Measurements from ENCODE around the gene TRIM58.

TRIM58 gene

DNA sequence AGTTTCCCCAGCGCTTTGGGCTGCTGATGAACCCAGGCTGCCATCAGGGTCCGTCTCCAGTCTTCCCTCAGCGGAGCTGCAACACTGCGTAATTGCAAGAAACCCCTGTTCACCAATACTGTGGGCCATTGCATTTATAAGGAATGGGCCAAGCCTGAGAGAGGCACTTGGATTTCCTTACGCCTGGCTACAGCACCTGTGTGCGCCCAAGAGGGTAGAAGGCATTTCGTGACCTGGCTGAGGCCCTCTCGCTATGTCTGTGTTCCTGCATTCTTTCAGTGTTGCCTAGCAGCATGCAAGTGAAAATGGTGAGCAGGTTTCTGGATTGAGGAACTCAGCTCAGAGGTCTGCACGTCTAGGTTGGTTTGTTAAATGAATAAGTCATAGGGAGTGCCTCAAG is 26.4 kb downstream of the TRIM58 start:
- intact Hi-C loops (cut with DNase I): no loop called here
- DNase-seq: no peak

- DNase-seq: no peak
- intact Hi-C loops (cut with DNase I): no loop called here
Observed at GRCh38 chr1:247884797-247885413, 27.9 kb downstream of the TRIM58 start.

DNA sequence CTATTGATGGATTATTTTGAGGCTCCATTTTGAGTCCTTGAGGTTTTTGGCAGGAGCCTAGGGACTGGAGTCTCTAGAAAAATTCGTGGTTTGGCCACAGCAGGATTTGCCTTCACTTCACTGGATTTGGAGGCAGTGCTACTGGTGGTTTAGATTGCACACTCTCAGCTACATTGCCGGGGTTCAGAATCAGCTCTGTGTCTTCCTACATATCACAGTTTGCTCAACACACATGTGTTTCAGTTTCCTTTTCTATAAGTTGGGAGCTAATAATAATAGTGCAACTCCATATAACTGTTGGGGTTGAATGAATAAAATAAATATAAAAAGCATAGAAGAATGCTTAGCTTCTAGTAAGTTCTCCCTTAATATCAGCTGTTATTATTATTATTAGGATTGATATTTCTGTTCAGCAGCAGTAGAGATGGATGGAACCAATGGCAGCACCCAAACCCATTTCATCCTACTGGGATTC is 38.2 kb downstream of the TRIM58 start, which contains the start of gene OR2W3:
Gene OR2W3, plus strand, starts transcription at position 425 of the 475 bp plus-strand sequence. Its CDS starts 0 bp downstream, at position 425.
- no peak for DNase-seq
- intact Hi-C loops (cut with DNase I): no loop called here

DNA sequence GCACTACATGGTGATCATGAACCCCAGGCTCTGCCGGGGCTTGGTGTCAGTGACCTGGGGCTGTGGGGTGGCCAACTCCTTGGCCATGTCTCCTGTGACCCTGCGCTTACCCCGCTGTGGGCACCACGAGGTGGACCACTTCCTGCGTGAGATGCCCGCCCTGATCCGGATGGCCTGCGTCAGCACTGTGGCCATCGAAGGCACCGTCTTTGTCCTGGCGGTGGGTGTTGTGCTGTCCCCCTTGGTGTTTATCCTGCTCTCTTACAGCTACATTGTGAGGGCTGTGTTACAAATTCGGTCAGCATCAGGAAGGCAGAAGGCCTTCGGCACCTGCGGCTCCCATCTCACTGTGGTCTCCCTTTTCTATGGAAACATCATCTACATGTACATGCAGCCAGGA is 39.0 kb downstream of the TRIM58 start:
- intact Hi-C loops (cut with DNase I): no loop called here

DNA sequence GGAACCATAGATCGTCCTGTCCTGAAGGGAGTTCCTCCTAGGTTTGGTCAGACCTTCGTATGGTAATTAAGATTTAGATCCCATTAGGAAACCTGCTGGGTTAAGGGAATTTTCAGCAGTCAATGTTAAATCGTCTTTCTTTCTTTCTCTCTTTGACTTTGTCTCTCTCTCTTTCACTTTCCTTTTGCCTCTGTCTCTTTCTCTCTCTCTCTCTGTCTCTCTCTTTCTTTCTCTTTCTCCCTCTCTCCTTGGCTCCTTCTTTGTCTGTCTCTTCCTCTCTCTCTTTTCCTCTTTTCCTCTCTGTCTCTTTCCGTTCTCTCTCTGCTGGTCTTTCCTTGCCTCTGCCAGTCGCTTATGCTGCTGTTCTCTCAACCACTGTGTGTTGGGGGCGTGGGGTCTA is 47.1 kb downstream of the TRIM58 start:
- DNase-seq: no peak
- intact Hi-C loops (cut with DNase I): no loop called here

More for the DNA sequence above, 39.0 kb downstream of the TRIM58 start:
- no peak for DNase-seq

GRCh38 chr1:247905181-247905580 is 48.2 kb downstream of the TRIM58 start:
- intact Hi-C loops (cut with DNase I): no loop called here
- no peak for DNase-seq

DNA sequence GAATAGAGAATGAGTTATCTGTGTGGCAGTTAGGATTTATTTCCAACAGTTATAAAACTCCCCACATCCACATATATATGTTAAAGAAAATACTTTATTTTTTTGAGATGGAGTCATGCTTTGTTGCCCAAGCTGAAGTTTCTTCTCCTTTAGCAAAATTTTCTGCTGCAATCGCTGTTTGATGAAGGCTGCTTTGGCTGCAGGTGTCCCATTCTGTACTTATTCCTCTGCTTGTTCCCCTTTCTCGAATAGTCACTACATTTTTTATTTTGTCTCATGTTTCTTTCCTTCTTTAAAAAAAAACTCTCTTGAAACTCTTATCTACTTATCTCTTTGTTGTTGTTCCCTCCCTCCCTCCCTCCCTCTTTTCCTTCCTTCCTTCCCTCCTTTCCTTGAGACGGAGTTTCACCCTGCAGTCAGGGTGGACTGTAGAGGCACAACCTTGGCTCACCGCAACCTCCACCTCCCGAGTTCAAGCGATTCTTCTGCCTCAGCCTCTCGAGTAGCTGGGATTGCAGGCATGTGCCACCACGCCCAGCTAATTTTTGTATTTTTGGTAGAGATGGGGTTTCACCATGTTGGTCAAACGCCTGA is 49.0 kb downstream of the TRIM58 start:
- intact Hi-C loops (cut with DNase I): no loop called here
- DNase-seq: no peak

DNA sequence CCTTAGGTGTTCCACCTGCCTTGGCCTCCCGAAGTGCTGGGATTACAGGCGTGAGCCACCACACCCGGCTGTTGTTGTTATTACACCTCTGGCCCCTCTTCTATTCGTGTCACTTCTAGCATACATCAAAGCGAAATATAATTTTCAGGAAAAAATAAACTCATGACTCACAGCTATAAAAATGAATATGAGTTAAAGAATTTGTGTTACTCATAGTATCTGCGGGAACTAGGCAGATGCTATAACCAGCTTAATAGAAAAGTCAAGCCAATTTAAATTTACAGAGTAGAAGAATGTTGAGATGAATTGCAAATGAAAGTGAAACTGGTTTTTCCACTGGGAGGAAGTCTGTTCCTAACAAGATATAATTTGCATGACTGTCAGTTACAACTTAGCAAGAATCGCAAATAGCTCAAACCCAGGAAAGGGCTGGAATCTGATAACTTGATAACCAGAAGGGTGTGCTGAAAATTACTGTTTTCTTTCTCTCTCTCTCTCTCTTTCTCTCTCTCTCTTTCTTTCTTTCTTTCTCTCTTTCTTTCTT is 49.6 kb downstream of the TRIM58 start:
- intact Hi-C loops (cut with DNase I): no loop called here
- no peak for DNase-seq

DNA sequence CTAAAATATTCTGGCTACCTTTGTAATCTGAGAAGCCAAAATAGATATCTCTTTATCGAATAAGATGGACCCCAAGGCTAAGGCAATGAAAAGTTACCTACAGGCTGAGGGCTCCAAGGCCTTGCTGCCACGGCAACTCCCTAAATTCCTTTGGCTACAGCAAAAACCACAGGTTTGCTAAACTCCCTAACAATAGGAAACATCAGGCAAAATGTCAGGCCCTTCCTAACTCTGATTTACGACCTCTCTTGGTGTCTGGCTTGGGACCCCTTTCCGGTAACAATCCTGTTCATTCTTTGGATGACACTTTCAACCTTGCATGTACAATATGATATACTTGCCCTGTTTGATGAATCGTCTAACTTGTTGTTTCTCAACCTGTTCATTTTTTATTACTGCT is 51.8 kb downstream of the TRIM58 start:
- DNase-seq: no peak
- intact Hi-C loops (cut with DNase I): no loop called here

GRCh38 chr1:247913786-247914185 is 56.8 kb downstream of the TRIM58 start:
- intact Hi-C loops (cut with DNase I): no loop called here
- no peak for DNase-seq

GRCh38 chr1:247914941-247915662 is 58.1 kb downstream of the TRIM58 start:
- DNase-seq: no peak
- intact Hi-C loops (cut with DNase I): no loop called here

DNA sequence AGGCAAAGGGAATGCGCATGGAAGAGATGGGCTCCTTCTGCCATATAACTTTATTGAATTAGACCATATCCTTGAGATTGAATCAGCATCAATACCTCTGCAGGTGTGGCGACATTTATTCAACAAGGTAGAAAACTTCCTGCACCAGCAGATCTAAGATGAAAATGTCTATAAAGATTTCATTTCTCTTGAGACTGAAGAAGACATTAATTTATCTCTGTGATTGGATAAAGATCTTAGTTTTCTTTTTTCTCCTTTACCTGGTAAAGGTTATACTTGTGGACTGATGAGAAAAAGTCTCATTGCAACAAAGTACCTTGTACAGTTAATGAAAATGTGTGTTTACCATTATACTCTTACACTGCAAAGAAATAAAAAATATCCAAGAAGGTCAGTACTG is 63.0 kb downstream of the TRIM58 start, which contains the start of gene OR2T8:
Gene OR2T8, plus strand, starts transcription at position 301 of the 400 bp plus-strand sequence. CDS start 766 bp downstream, outside the sequence.
- intact Hi-C loops (cut with DNase I): no loop called here
- DNase-seq: no peak

DNA sequence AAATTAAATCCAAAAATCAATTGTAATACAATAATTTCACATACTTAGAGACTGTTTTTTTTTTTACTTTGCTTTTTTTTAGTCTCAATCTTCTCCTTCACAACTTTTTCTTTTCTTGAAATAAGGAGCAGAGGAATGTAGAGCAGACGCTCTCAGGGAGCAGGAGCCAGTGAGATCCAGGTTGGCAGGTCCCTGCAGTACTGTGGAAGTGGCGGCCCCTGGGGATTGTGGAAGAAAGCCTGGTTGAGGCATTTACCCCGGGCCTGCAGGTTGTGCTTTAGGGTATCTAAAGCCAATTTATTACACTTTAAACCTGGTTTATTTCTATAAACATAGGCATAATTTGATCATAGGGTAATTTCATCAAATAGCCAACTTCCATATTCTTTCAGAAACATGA is 67.0 kb downstream of the TRIM58 start:
- peak in 1 of 10 donors; percentile 43 for DNase-seq

DNA sequence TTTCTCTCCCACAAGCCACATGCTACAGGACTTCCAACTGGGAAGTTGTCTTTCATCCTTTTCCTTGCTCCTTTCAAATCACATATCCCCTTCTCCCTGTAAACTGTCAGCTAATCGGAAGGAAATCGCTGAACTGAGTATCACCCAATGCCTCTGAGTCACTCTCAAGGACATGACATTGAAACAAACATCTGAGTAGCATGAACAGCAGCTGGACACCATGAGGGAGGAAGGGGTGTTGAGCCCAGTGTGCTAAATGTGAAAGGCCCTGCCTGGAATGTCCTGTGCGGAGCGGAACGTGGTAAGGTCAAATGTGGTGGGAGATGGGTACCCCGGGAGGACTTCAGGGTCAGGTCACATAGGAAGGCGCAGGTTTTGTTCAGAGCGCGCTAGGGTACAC is 67.9 kb downstream of the TRIM58 start, which contains the start of gene OR2AJ1:
Gene OR2AJ1, plus strand, starts transcription at position 22 of the 400 bp plus-strand sequence. CDS start 8,880 bp downstream, outside the sequence.
- intact Hi-C loops (cut with DNase I): no loop called here
- no peak for DNase-seq

More for the DNA sequence above, 67.0 kb downstream of the TRIM58 start:
- intact Hi-C loops (cut with DNase I): no loop called here
